ENCODE results near the gene CTNNA2.

- TF ChIP-seq YY1 (IDR thresholded peaks at IDR 0.05; ENCODE audit: low read depth) (no peak), TEAD4 (IDR thresholded peaks at IDR 0.05) (no peak), EP300 (IDR thresholded peaks at IDR 0.05; ENCODE audit: borderline replicate concordance) (no peak), RAD21 (IDR thresholded peaks at IDR 0.05; ENCODE audit: low read depth) (no peak), TAF1 (IDR thresholded peaks at IDR 0.05; ENCODE audit: low read depth) (no peak), REST (IDR thresholded peaks at IDR 0.05; ENCODE audit: low read depth) (no peak), FOXM1 (IDR thresholded peaks at IDR 0.05; ENCODE audit: borderline replicate concordance, low read depth) (no peak), CEBPB (IDR thresholded peaks at IDR 0.05) (no peak), TCF12 (IDR thresholded peaks at IDR 0.05; ENCODE audit: low read depth) (no peak)
- TF ChIP-seq, protein P1, sequence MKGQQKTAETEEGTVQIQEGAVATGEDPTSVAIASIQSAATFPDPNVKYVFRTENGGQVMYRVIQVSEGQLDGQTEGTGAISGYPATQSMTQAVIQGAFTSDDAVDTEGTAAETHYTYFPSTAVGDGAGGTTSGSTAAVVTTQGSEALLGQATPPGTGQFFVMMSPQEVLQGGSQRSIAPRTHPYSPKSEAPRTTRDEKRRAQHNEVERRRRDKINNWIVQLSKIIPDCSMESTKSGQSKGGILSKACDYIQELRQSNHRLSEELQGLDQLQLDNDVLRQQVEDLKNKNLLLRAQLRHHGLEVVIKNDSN (IDR thresholded peaks at IDR 0.05) = no peak
Measured at GRCh38 chr2:80323610-80324009, 810.8 kb downstream of the CTNNA2 start.
